ENCODE results near the gene OSR1.

Gene OSR1

DNA sequence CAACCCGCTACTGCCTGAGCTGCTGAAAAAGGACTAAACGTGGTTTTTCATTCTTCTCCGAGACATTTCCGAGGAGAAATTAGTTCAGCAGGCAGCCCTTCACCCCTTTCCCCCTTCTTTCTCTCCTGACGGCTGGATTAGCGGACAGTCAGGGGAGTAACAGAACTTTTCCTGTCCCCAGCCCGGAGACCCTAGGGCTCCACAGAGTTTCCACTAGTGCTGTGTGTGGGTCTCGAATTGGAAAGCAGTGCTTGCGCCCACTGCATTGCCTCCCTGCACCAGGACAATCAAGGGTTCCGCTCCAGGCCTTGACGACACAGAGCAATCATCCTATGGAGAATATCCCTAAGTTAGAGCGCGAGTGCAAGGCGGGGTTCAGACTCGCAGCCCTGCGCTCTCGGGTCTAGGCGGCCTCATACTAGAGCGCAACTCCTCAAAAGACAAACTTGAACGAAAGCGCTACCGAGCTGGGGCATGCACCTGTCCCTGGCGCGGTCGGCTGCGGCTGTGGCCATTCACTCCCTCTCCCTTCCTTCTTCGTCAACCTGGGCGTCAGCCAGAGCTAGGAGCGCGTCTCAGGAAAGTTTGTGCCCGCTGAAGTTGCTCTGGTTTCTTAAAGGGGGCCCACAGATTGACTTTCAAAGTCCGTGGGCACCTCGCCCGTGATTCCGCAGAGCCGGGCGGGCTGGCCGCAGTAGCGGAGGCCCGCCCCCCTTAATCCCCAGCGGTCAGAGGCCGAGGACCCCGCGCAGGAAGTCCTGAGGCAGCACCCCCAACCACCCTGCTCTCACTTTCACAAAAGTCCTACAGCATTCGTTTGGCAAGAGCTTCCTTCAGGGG, 801 bp downstream of the OSR1 start:
- no peak for DNase-seq

DNA sequence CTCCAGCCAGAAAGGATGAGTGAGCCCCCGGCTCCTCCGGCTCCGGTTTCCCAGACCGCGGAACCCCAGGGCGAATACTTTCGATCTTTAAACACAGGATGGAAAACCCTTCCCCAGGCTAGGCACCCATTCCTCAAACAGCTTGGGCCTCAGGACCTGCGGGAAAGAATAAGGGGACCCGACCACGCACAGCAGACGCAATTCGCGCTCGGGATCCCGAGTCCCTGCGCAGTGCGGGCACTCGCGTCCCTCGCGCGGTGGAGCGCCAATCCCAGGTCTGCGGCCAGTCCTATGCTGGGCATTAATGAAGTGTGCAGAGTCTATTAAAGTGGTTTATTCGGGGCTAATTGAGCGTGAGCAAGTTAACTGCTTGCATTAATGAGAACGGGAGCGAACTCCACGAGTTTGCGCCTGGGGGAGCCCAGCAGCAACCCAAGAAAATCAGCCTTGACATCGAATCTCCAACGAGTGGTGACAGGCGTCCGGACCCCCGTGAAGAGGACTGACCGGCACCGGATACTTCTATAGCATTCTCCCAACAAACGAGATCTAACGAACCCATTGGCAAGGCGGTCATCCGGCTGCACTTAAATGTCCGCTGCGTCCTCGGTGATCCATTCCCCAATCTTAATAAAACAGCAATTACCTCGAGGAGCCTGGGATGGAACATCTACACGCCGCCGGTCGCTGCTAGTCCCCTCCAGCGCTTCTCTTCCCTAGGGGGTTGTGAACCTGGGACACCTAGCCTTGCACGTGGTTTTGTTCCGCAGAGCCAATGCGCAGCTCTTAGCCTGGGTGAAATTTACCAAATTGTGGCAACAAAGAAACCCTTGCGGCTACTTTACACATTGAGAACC, 1.6 kb downstream of the OSR1 start:
- DNase-seq: no peak

DNA sequence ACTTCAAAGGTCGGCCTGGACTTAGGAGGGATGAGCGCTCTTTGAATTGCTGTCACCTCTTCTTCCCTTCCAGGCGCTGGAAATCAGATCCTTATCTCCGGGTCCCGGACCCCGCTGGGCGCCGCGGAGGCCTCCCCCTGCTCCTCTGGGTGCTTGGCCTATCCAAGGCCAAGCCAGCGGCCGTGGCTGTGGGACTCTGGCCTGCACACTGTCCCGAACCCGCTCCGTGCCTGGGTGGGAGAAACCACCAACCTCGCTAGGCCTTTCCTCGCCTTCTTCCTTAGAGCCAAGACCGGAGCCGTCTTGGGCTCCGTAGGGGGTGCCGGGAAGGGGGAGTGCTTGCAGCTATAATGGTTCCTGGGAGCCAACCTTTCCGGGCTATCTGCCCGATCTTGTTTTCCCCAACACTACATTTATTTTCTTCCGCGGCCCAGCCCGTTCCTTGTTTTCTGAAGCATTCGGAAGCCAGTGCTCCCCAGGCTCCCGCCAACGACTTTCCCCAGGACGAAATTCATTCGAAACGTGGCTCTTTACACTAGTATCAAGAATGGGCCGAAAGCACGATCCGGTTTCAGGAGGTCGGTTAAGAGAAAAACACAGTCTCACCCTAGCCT, 2.4 kb downstream of the OSR1 start:
- no peak for DNase-seq

DNA sequence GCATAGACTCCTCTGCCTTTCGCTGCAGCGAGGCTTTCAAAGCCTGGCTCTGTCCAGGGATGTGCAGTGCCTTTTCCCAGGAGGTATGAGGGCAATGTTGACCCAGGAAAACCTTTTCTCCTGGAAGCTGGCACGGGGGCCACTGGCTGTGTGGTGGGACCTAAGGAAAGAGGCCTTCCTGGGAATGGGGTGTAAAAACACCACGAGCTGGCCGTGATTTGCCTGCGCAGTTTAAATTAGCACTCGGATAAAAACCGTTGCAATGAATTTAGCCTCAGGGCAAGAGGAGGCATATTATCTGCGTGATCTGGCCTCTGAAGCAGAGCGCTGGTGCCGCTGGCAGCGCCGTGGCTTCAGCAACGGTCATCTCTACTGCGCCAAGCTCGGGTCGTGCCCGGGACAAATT, 3.0 kb downstream of the OSR1 start:
- DNase-seq: no peak

DNA sequence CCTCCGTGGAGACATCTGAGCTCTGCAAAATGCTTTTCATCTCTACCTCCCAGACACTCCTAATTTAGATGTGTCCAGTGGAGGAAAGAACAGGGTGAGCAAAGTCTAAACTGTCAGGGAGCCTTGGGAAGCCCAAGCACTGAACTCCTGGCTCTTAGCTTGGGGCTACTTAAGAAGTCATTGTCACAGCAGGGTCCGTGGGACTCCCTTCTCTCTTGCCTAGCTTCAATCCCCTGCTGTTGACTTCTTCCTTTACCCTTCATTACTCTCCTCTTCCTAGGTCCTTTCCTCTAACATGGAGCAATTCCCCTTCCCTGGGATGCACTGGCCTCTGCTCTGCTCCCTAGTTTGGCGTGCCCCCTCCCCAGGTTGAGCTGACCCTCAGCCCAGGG, 3.4 kb downstream of the OSR1 start:
- DNase-seq: no peak

DNA sequence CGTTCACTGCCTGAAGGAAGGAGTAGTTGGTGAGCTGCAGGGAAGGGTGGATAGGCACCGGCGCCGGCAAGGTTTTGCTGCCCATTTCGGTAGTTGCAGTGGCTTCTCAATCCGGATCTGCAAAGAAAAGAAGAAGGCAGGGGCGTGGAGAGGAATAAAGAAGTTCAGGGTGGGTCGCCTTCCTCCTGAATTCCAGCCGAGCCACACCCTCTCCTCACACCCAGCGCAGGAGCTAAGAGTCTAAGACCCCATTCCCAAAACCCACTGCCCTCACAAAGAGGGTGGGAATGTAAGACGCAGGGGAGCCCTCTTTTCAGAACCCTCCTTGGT, 4.7 kb downstream of the OSR1 start:
- DNase-seq: no peak

DNA sequence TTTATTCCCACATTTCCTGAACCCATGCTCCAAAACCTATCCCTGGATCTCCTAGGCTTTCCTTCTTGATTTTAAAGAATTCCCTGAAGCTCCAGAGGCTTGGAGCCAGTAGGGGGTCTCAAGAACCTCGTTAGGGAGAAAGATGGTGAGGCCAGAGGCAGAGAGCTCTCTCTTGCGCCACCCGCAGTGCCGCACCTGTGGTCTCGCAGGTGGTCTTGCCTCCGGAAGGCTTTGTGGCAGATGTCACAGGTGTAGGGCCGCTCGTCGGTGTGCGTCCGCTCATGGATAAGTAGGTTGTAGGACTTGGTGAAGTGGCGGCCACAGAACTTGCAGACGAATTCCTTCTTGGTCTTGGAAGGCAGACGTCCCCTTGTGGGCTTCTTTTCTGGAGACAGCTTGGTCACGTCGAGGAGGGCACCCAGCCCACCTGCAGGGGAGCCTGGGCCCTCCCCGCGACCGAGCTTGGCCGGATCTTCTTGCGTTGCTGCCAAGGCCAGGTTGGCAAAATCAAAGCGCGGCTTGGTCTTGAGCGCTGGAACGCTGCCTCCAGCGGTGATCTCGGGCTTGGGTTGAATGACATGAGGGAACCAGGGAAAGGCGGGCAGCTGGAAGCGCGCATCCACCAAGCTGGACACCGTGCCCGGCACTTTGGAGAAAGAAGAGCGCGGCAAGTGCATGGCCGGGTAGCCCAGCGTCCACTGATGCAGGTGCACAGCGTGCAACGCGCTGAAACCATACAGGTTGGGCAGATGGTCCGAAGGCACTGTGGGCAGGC, 5.3 kb downstream of the OSR1 start:
- DNase-seq: no peak

DNA sequence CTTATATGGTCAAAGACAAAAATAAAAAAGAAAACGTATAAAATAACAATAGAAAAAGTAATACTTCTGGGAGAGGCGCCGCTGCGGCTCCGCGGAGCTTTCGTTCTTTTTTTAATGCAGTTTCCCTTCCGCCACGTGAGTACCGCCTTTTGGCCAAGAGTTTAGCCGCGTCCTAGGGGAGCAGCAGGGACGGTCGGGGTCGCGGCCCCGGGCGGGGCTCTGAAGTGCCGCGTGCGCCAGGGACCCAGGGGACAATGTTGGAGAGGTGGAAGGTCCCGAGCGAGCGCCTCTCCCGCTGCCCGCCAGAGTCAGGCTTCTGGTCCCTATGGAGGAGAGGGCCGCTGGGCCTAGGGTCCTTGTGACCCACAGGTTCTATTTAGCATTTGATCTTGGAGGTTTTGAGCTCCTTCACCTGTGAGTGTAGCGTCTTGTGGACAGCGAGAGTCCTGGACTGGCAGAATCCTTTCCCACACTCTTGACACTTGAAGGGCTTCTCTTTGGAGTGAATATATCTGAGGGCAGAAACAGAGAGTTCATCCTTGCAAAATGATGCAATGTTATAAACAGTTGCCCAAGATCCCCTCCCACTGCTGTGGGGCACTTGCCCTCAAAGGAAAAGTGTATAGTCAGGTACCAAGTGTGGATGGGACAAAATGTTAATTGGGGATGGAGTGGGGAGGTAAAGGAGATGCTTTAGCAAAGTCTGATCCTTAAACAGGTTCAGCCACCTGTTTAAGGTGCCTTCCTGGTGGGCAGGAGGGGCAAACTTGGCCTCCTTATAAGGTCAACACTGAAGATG, 6.3 kb downstream of the OSR1 start:
- no peak for DNase-seq

DNA sequence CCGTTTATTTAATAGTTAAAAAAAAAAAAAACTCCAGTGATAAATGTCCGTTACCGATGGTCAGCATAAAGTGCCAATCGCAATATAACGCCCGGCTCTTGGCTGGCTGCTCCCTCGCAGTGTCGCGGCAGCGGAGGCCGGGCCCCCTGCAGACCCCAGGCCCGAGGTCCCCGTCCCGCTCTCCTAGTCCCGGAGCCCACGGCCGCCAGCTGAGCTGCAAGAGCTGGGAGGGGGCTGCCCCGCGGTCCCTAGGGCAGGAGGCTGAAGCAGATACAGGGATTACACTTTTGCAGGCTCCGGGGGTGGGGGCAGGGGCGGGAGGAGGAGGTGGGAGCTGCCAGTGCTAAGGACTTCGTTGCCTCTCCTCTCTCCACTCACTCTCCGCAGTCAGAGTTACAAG, 6.9 kb downstream of the OSR1 start:
- DNase-seq: no peak

DNA sequence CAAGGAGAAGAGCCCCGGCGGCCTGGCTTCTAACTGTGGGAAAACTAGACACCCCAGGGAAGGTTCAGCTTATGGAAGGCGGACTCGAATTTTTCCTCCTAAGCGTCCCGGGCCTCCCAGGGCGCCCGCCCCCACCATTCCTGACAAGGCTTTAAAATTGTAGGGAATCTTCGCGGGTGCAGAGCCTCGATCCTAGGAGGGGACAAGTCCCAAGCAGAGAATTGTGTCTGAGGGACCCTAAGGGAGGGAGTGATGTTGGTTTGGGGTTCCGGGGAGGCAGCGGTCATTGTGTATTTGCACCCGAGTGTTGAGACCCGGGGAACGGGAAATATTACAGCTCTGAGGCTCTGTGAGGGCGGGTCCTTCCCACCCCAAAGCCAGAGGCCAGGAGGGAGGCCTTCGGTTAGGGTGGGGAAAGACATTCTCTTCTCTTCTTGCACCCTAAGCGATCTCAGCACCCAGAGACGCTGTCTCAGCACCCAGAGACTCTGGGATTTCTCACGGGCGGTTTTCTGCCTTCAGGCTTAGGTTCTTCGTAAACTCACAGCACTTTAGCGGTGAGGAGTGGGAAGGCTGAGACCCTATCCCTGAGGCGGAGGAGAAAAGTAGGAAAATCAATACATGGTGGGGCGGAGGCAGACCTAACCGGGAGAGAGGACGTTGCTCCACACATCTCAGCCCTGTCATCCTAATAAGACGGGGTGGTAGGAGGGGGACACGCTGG, 7.6 kb downstream of the OSR1 start:
- no peak for DNase-seq

DNA sequence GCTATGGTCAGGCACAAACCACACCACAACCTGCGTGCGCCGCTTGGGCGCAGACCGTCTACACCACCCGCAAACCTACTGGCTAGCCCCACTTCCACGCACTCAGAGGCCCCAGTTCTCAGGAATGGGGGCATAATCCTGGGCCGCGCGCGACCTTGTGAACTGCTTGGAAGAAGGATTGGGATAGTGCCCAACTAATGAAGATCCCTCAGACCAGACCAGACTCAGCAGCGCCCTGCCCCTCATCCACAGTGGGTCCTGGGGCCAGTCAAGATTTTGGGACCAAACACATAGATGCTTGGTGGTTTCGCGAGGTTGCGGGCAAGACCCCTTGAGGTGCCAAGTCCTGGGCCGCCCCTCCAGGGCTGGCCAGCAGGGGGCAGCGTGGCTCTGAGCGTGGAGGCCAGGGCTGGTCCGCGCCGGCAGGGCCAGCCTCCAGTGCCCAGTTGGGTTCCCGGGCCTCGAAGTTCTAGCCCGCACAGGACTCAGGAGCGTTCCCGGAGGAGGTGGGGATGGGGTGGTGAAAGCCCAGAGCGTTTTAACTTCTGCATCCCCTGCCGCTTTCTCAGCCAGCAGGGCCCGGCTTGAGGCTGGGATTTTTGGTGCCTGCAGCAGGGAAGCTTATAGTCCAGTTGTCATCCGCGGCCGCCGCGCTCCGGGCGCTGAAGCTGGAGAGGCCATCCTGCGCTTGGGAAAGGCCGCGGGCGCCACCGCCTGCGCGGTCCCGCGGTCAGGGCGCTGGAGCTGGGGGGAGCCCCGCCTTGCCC, 8.3 kb downstream of the OSR1 start:
- DNase-seq: peak; percentile 39

DNA sequence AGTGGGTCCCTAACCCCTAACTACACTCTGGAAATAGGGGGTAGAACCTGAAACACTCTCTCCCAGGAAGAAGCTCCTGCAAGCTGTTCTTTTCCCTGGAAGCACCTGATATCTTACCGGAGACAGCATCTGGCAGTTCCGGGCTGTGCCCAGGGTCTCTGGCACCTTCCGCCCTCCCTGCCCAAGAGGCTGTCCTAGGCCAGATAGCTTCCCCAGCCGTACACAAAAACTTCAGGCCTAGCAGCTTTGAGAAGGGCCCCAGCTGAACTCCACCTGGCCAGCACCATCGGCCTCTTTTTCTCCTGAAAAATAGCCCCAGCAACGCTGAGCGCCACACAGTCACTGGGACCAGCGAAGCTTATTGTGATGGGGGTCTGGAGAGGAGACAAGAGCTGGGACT, 9.7 kb downstream of the OSR1 start:
- no peak for DNase-seq

DNA sequence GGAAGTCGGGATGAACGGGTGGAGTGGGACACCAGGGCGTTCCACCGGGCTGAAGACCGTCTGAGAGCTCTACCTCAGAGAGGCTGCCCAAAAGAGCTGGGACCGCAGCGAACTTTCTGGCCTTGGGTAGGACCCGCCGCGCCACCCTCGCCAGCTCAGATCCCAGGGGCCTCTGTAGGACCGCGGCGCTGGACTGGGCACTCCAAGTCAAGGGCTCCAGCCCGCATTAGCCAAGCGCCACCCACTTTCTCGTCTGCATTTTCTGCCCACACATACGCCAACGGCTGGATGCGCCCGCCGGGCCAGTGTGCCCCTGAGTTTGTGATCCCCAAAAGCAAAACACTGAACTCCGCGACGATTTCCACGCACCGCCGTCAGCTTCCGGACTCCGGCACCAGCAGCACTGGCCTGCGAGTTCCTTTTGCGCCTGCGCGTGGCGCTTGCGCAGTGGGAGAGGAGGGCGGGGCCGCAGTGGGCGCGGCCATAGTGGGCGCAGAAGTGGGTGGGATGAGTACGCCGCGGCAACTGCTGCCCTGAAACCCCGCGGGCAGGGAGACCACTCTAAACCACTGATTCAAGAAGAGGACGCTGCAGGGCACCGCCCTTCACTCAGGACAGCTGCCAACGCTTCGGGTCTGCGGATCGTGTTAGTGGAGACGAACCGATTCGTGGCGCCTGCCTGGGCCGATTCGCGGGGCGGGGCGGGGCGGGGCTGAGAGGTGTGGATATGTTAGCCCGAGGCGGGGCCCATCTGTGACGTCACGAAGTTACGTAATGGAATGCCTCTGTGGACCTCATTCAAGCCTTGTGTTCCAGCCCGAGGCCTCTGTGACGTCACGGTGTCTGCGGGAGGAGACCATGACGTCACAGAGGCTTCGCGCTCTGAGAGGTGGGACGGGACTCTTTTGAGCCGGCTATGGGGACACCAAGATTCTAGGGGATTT, 10.5 kb downstream of the OSR1 start:
- peak; percentile 90 for DNase-seq

DNA sequence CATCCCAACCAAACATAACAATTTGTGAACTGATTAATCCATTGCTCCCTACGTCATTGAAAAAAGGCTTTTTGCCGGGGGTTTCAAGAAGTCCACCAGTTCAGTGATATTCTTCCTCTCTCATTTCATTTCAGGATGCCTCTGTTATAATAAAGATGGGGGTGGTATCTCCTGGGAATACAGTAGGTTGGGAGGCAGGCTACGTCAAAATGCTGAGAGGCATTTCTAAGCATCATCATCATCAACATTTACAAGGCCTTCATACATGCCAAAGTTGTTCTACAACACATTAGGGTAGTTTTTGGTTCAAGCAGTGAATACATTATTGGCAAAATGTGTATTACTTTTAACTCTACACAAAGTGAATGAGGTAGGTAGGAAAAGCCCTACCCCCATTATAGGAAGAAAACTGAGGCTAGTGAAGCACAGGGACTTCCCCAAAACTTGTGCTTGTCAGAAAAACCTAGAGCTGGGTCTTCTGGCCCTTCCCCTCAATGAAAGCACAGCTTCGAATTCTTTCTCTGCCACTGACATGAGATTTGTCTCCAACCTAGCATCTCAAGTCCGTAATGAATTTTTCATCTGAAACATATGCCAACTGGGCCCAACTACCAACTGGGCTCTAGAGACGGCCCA, 11.3 kb downstream of the OSR1 start:
- DNase-seq: no peak

DNA sequence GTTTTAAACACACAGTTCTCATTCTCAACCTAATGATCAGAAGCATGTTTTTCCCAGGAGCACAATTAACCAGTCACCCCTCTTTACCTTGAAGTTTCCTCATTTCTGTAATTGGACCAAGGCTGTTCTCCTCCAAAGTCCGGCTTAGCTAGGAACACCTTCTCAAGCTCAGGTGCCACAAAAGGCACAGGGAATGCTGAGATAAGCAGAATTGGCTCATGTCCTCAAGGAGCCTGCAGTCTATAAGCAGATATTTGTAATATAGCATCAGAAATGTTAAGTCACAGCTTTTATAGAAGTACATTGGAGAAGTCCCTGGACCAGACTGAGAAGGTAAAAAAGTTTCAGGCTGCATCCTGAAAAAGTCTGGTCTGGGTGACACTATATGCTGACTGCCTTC, 20.7 kb downstream of the OSR1 start:
- no peak for DNase-seq

DNA sequence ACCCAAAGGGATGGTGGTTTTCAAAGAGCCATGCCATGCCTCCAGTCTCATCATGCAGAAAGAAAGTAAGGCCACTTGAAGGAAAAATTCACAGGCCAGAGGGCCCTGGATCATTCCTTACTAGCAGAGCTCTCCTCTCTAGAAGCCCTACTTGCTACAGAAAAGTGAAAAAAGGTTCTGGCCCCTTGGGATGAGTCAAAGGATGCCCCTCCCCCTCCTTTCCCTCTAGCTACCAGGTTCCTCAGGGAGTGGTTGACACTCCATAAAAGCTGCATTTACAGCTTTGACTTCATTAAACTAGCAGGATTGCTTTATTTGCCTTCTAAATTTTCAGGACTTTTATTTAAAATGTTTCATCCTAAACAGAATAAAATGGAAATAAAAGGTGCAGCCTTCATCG, 21.2 kb downstream of the OSR1 start:
- no peak for DNase-seq

DNA sequence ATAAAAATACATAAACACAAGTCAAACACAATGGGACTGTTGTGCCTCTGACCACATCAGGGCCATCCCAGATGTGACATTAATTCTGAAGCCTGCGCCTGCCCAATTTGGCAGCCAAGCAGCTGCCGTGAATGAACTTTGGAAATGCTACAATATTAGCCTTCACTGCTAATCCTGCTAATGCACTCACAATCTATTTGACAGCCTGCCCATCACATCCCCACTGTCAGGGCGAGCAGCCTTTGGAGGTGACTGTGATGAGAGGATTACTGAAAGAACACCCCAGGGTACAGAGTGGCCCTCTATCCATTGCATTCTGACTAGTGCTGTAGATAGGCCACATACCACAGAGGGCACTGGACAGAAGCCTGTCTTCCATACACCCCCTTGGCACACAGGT, 21.6 kb downstream of the OSR1 start:
- no peak for DNase-seq

DNA sequence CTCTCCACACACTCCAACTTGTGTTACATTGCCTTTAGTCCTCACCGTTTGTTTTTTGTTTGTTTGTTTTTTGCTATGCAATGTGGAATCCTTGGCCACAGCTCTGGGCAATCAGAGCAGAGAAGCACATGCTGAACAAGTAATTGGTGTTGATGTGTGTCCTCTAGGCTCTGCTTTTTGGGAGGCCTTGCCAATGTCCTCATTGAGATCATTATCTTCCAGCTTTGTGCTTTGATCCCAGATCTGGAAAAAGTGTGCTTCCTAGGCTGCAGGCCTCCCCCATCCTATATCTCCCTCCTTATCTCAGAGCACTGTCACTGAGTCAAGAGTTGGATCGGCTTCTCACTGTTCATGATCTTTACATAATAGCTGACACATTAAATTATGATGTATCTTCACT, 25.9 kb downstream of the OSR1 start:
- no peak for DNase-seq

DNA sequence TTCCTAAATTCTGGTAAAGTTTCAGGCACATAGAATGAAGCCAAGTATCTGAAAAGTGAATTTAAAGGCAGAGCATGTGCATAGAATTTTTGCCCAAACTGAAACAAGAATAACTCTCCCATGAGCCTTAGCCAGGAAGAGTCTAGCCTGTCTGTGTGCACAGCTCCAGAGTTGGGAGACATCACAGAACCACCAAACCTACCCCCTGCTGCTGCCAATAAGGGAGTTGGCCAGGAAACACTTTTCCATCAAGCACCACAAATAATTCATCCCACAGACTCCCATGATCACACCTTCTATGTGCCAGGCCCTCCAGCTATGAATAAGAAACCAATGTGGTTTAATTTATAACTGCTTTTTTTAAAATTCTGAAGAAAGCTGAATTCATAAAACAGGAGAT, 27.0 kb downstream of the OSR1 start:
- no peak for DNase-seq
